BJ (cell line): ENCODE data around the gene MTMR8. TPM values are rescaled to one million over a fixed set of nuclear protein-coding genes. Genes with fewer than 3 reads are reported as not detected.
"Not testable (repeated sequence)": the region's sequence is repeated elsewhere in the genome, so short reads cannot be mapped to it uniquely, and the experiment has no call there.

Source experiments
- CTCF ChIA-PET: fragments of 350-600 bp; formaldehyde crosslinking; extraction: SDS; loops from one replicate; lab custom pipeline; 2021; ENCODE audit warnings: antibody characterized with exemption, inconsistent platforms; lab: Yijun Ruan, JAX
- POLR2A ChIA-PET: fragments of 300-600 bp; sonication (Branson Sonifier 250); formaldehyde crosslinking; extraction: SDS; loops from one replicate; lab custom pipeline; 2021; ENCODE audit warnings: antibody characterized with exemption; lab: Charles Lee
- DNase-seq: peaks from one replicate; pipeline ENCODE4 v3.0.0-alpha.2; 2011; ENCODE audit warnings: low read depth
- H3K27me3 ChIP-seq: 2 replicates; pipeline ENCODE4 v1.6.0; 2011; ENCODE audit warnings: low read length; ENCODE audit not compliant: control insufficient read depth, insufficient read depth
- H3K36me3 ChIP-seq: 2 replicates; pipeline ENCODE4 v1.5.1; 2011; ENCODE audit warnings: low read length; ENCODE audit not compliant: control insufficient read depth, insufficient read depth
- H3K4me3 ChIP-seq: 2 replicates; pipeline ENCODE4 v1.5.1; 2011; ENCODE audit warnings: low read depth, mild to moderate bottlenecking, control low read depth, low read length
- CTCF ChIP-seq: IDR thresholded peaks from 2 replicates; pipeline ENCODE4 v1.5.1; 2011; ENCODE audit warnings: low read depth, mild to moderate bottlenecking, control low read depth, inconsistent platforms, low read length, moderate library complexity; ENCODE audit not compliant: insufficient read depth
- polyA plus RNA-seq: library from polyadenylated mRNA; depleted of rRNA; stranded (reverse); fragments of >200 nt; gene quantifications from 2 replicates; pipeline ENCODE4 v1.2.3, GENCODE V29; 2011

The MTMR8 gene
- polyA plus RNA-seq, 1 experiment = not detected

GRCh38 chrX:64427787-64428186, 32.5 kb upstream of the MTMR8 start:
- no peak for TF ChIP-seq CTCF
- DNase-seq = no peak
- POLR2A ChIA-PET = no interaction called here
- CTCF ChIA-PET = interaction anchor here (0.5 kb wide), 1 partner anchor 476 kb away, joined by 4 read pairs; no protein-coding TSS in a partner anchor
- no peaks in the 10 kb centered on the region for H3K36me3 ChIP-seq
- H3K4me3 ChIP-seq = no peak overlapping the region
- H3K27me3 ChIP-seq = no peaks in the 10 kb centered on the region

- H3K27me3 ChIP-seq = no peaks in the 10 kb centered on the region
- H3K36me3 ChIP-seq = no peaks in the 10 kb centered on the region
- ChIA-PET POLR2A (no interaction called here), CTCF (interaction anchor here (0.5 kb wide), 1 partner anchor 475 kb away, joined by 4 read pairs; no protein-coding TSS in a partner anchor)
- no peak for DNase-seq
- no peak overlapping the region for H3K4me3 ChIP-seq
- no peak for TF ChIP-seq CTCF
Measured at GRCh38 chrX:64427281-64427680, 32.0 kb upstream of the MTMR8 start.

- H3K4me3 ChIP-seq, DNase-seq, H3K27me3 ChIP-seq, CTCF ChIA-PET, POLR2A ChIA-PET, H3K36me3 ChIP-seq: not testable (repeated sequence)
Measured at GRCh38 chrX:64409730-64410129, 14.5 kb upstream of the MTMR8 start.

GRCh38 chrX:64398088-64398487, 2.8 kb upstream of the MTMR8 start:
- H3K36me3 ChIP-seq = no peaks in the 10 kb centered on the region
- H3K4me3 ChIP-seq = no peak overlapping the region
- CTCF ChIA-PET = no interaction called here
- POLR2A ChIA-PET = no interaction called here
- H3K27me3 ChIP-seq = no peaks in the 10 kb centered on the region
- no peak for DNase-seq
- no peak for TF ChIP-seq CTCF

GRCh38 chrX:64395568-64395929, 297 bp upstream of the MTMR8 start:
- POLR2A ChIA-PET = no interaction called here
- DNase-seq = no peak
- Histone ChIP-seq H3K27me3 (no peaks in the 10 kb centered on the region), H3K36me3 (no peaks in the 10 kb centered on the region), H3K4me3 (no peak overlapping the region)
- CTCF ChIA-PET = no interaction called here
- no peak for TF ChIP-seq CTCF
